IPS-NIHi7 (cell line): ENCODE data around the gene LIN7A.

Experiments used
- DNase-seq: peaks from one replicate; pipeline ENCODE4 v3.0.0; 2012; ENCODE audit warnings: mixed read lengths; ENCODE audit errors: extremely low spot score

LIN7A gene, protein sequence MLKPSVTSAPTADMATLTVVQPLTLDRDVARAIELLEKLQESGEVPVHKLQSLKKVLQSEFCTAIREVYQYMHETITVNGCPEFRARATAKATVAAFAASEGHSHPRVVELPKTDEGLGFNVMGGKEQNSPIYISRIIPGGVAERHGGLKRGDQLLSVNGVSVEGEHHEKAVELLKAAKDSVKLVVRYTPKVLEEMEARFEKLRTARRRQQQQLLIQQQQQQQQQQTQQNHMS

GRCh38 chr12:80937391-80938238 lies at the start of gene LIN7A:
Gene LIN7A (minus strand): TSS chr12:80937934. CDS start chr12:80937722, 212 bp downstream.
- DNase-seq, result peak; percentile 49

- DNase-seq, result no peak
Measured at GRCh38 chr12:80986224-80986623, 48.5 kb upstream of the LIN7A start.

DNA sequence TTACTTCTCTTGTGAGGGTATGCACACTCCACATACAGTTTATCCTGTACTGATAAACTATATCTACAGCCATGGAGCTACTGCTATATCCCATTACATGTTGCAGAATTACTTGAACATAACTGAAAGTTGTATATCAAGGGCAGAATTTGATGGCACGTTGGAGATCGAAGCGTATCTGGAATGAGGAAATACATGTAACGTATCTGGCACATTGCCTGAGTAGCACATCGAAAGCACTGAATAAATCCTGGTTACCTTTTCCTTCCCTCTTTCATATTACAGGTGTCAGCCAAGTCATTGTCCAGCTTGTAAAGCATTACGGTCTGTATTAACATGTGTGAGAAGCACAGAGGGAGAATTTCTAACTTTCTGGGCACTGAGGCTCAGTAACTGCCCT lies 42.1 kb upstream of the LIN7A start:
- DNase-seq, result no peak

DNA sequence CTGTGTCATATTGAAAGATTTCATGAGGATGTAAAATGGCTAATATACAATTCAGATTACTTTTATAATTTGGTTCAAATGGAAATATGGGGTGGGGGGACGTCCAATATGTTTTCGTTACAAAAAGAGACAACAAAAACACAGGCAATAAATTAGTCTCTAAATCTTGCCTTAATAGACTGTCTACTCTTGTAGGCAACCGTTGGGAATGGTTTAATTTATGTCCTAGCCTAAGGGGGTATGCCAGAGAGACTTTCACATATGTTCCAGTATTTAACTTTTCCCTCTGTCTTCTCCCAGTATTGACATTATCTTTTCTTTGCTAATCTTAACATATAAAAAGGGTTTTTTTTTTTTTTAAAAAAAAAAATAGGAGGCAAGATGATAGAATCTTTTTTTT lies 41.5 kb upstream of the LIN7A start:
- DNase-seq, result no peak

DNA sequence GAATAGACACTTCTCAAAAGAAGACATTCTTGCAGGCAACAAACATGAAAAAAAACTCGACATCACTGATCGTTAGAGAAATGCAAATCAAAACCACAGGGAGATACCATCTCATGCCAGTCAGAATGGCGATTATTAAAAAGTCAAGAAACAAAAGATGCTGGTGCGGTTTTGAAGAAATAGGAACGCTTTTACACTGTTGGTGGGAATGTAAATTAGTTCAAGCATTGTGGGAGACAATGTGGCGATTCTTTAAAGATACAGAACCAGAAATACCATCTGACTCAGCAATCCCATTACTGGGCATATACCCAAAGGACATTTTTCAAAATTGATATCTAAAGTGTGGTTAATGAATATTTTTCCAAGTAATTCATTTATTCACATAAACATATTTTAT lies 39.6 kb upstream of the LIN7A start:
- no peak for DNase-seq

DNA sequence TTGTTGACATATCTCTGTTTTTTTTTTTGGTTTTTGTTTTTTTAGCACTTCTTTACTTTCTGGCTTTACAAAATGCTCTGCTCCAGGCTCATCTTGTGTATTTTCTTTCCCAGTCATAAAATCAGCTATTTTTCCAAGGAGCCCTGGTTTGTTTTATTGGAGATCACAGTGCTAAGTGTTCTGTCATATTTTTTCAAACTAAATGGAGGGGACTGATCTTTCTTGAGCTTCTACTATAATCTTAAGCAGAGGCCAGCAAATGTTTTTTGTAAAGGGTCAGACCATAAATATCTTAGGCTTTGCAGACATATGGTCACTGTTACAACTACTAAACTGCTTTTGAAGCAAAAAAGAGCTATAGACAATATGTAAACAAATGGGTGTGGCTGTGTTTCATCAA lies 30.6 kb upstream of the LIN7A start:
- no peak for DNase-seq

DNA sequence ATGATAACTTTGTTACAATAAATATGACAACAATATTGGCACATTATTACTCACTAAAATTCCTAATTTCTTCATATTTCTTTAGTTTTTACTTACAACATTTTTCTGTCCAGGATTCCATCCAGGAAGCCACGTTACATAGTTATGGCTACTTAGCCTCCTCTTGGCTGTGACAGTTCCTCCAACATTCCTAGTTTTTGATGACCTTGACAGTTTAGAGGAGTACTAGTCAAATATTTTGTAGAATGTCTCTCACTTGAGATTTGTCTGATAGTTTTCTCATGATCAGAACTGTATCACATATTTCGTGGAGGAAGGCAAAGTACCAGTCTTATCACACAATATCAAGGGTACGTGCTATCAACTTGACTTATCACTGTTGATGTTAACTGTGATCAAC lies 29.8 kb upstream of the LIN7A start:
- no peak for DNase-seq

DNA sequence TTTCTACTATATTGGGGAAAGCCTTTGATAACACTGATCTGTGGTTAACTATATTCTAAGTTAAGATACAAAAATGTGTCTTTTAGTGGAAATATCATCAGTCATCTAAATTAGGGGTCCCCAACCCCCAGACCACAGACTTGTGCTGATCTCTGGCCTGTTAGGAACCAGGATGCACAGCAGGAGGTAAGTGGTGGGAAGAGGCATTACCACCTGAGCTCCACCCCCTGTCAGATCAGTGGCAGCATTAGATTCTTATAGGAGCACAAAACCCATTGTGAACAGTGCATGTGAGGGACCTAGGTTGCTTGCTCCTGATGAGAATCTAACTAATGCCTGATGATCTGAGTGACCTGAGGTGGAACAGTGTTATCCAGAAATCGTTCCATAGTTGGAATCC lies 28.3 kb upstream of the LIN7A start:
- no peak for DNase-seq

GRCh38 chr12:80958162-80958561 lies 20.4 kb upstream of the LIN7A start:
- no peak for DNase-seq

GRCh38 chr12:80954857-80955520 lies 17.3 kb upstream of the LIN7A start:
- DNase-seq, result no peak

- DNase-seq, result no peak
Measured at GRCh38 chr12:80952443-80952842, 14.7 kb upstream of the LIN7A start.

GRCh38 chr12:80946591-80946990 lies 8.9 kb upstream of the LIN7A start:
- no peak for DNase-seq

GRCh38 chr12:80943338-80943737 lies 5.6 kb upstream of the LIN7A start:
- no peak for DNase-seq

DNA sequence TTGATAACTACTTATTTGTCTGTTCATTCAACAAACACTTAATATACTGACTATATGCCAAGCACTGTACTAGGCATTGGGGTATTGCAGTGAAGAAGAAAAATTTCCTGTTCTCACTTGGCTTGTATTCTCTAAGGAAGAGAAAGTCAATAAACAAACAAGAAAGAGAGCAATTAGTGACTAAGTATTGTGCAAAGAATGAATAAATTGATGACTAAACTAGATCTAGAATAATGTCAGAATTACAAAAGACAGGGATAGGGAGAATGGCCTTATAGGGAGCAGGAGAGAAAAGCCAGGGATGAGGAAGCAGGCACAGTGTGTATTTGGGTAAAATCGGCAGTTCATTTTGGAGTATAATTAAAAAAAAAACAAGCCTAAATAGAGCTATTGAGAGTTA lies 4.2 kb upstream of the LIN7A start:
- DNase-seq, result no peak

- DNase-seq, result no peak
Measured at GRCh38 chr12:80939231-80939950, 1.7 kb upstream of the LIN7A start.

GRCh38 chr12:80938397-80938796 lies 663 bp upstream of the LIN7A start:
- no peak for DNase-seq

GRCh38 chr12:80936642-80937390 lies 918 bp downstream of the LIN7A start:
- peak; percentile 75 for DNase-seq

DNA sequence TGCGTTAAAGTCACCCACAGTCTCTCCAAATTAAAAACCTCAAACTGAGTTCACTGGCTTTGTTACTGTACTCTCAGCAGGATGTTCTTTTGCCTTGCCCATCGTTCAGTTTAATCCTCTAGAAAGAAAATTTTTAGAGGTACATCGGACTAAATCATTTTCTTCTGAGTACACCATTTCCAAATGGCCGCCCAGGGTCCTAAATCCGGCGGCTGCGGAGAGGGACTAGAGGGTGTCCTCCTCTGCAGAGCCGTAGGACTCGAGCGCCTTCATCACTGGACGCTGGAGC lies 1.4 kb downstream of the LIN7A start:
- DNase-seq, result peak; percentile 45

DNA sequence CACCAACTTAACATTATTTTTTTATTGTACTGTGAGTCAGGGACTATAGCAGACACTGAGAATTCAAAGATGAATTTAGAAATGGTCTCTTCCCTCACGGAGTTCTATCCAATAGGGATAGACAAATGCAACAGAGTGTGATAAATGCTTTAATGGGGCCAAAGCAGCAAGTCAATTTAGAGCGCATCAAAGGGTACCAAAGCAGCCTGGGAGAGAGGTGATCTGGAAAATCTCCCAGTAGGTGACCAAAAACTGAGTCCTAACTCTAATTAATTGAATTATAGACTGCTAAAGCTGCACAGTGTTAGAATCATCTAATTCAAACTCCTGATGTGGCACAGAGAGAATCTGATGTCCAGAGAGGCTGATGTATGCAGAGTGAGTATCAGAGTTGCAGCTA lies 2.6 kb downstream of the LIN7A start:
- no peak for DNase-seq

GRCh38 chr12:80925983-80926382 lies 11.8 kb downstream of the LIN7A start:
- no peak for DNase-seq

DNA sequence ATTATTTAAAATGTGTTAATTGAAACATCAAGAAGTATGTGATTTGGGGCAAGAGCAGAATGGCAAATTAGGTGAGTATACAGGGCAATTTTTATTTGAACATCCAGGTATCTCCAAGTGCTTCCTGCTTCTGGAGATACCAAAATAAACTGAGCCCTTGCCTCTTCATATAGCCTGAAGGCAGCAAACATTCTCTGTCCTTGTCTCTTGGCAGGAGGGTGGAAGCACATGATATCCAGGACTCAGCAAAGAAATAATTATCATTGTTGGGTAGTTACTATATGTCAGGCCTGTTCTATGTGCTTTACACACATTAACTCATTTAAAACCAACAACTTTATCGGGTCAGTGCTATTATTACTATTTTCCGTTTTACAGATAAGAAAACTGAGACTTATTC lies 12.5 kb downstream of the LIN7A start:
- no peak for DNase-seq

- DNase-seq, result no peak
Measured at GRCh38 chr12:80924437-80924836, 13.3 kb downstream of the LIN7A start.
